ENCODE results near the gene CCDC182.

DNA sequence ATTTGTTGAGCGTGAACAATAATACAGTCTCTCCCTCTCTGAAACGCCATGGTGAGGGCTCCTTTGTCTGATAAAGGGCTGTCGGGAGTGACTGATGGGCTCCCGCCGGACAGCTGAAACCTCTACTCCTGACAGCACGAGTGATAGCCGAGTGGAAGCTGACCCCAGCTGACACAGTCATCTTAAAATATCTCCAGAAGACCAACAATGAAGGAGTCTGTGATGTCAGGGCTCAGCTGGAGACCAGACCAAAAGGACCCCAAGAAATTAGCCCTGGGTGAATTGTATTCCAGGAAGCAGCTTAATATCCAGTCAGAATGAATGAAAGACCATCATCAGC lies 22.4 kb downstream of the CCDC182 start:
- TF ChIP-seq, protein P1, sequence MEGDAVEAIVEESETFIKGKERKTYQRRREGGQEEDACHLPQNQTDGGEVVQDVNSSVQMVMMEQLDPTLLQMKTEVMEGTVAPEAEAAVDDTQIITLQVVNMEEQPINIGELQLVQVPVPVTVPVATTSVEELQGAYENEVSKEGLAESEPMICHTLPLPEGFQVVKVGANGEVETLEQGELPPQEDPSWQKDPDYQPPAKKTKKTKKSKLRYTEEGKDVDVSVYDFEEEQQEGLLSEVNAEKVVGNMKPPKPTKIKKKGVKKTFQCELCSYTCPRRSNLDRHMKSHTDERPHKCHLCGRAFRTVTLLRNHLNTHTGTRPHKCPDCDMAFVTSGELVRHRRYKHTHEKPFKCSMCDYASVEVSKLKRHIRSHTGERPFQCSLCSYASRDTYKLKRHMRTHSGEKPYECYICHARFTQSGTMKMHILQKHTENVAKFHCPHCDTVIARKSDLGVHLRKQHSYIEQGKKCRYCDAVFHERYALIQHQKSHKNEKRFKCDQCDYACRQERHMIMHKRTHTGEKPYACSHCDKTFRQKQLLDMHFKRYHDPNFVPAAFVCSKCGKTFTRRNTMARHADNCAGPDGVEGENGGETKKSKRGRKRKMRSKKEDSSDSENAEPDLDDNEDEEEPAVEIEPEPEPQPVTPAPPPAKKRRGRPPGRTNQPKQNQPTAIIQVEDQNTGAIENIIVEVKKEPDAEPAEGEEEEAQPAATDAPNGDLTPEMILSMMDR (IDR thresholded peaks at IDR 0.05): no peak
- TF ChIP-seq POLR2AphosphoS5 (IDR thresholded peaks at IDR 0.05): no peak
- no peak for TF ChIP-seq POLR2A (IDR thresholded peaks at IDR 0.05)
- no peak for TF ChIP-seq EP300 (IDR thresholded peaks at IDR 0.05)

Data from stomach (tissue), 4 donors.